MM.1S (cell line): Measurements from ENCODE around the gene YWHAH.
"Not testable (repeated sequence)": the region's sequence is repeated elsewhere in the genome, so short reads cannot be mapped to it uniquely, and the experiment has no call there.

Experiments
- CTCF ChIP-seq: fragments of 300-600 bp; sonication (generic); IDR thresholded peaks from 2 replicates; pipeline ENCODE4 v1.5.1; 2016; ENCODE audit warnings: antibody characterized with exemption, low read length, mixed read lengths
- EZH2phosphoT487 ChIP-seq: fragments of 300-600 bp; sonication (generic); IDR thresholded peaks from 2 replicates; pipeline ENCODE4 v1.6.1; 2018; ENCODE audit warnings: antibody characterized with exemption, low read length

GRCh38 chr22:31981976-31982375 lies 37.6 kb downstream of the YWHAH start:
- not testable (repeated sequence) for TF ChIP-seq CTCF, EZH2phosphoT487
